Mucosa of descending colon (tissue), 3 donors: ENCODE data around the gene DOK5. TPM values are rescaled to one million over a fixed set of nuclear protein-coding genes. Genes with fewer than 3 reads are reported as not detected.

Experiments used
- ATAC-seq: fragments of 200-7000 bp; cut with Tn5 transposase; one replicate; pipeline ENCODE4 v1.9.1; 2020; ENCODE audit warnings: mild to moderate bottlenecking, moderate library complexity
- DNase-seq, 3 donors: peaks; one replicate each; pipeline ENCODE4 v3.0.0-alpha.2; 2020
- H3K36me3 ChIP-seq: fragments of 200-600 bp; one replicate; pipeline ENCODE4 v1.8.0; 2021; ENCODE audit warnings: low read depth, mild to moderate bottlenecking
- H3K4me1 ChIP-seq: fragments of 200-600 bp; one replicate; pipeline ENCODE4 v1.8.0; 2021; ENCODE audit warnings: low read depth, mild to moderate bottlenecking
- H3K4me3 ChIP-seq: fragments of 200-600 bp; one replicate; pipeline ENCODE4 v1.8.0; 2021; ENCODE audit warnings: mild to moderate bottlenecking
- H3K9me3 ChIP-seq: fragments of 200-600 bp; one replicate; pipeline ENCODE4 v1.8.0; 2021; ENCODE audit warnings: mild to moderate bottlenecking
- CTCF ChIP-seq: fragments of 200-600 bp; IDR thresholded peaks from one replicate; pipeline ENCODE4 v1.8.0; 2022; ENCODE audit warnings: antibody characterized with exemption, mild to moderate bottlenecking
- intact Hi-C, 2 donors: fragments of 100-400 bp; cut with DNase I in 1 of 2; cut with micrococcal nuclease in 1 of 2; formaldehyde crosslinking; loops; one replicate each; pipeline versions ENCODE4 v1.11.0 to v1.11.1; 2022; cut with DNase I, micrococcal nuclease
- total RNA-seq, 3 donors: library from RNA; stranded (reverse); fragmentation: NEBNext Ultra II Directional in 2 of 3; extraction: Animal tissue kit (Norgen Biotek cat#: 25700) in 2 of 3; gene quantifications; one replicate each; pipeline versions ENCODE4 v1.2.1 to v1.2.4, GENCODE V29; 2021 to 2023
- donor health status: DM: no; HTN: no; CAD: no; lungs with moderate emphysema.
- donor health status: DM: no; HTN: no; CAD: no.
- donor health status: DM: no; HTN: yes; CAD: no.

The DOK5 gene
- total RNA-seq, 3 donors from 2014 or later: 0.29 to 2.3 (median 0.67) TPM

DNA sequence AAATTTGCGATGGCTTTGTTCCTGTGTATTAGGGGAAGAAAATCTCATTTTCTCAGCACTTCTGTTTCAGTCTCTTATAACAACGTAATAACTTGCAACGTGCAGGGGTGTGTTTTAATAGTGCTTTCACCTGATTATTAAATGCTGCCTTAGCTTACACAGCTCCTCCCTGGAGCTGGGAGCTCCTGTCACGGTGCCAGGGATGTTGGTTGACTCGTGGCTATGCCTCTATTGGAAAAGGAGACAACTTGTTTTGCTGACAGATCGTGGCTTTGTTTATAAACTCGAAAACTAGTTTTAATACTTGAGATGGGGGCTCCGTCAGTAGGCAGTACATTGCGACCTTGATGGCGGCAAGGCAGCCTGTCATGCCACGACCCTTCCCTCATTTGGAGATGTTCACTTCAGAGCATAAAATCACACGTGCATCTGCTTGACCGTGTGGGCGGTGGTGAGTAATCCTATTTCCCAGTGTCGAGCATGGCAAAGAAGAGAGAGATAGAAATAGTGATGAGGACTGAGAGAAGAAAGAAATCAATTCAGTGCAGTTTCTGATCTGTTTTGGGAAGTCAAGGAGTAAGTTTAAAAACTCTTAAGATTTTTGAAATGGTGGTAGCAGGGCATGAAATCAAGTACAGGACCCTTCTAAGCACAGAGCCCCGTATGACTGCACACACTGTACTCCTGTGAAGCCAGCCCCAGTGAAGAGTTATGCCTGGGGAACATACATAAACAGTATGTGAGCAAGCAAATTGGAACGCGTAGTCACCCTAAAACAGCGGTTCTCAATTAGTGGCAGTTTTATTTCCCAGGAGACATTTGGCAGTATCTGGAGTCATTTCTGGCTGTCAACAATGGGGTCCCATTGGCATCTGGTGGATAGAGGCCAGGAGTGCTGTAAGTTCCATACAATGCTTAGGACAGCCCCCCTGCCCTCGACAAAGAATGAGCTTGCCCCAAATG is 147.2 kb downstream of the DOK5 start:
- Histone ChIP-seq H3K4me3 (no peak overlapping the region), H3K4me1 (no peaks in the 10 kb centered on the region), H3K36me3 (no peaks in the 10 kb centered on the region), H3K9me3 (no peaks in the 10 kb centered on the region)
- ATAC-seq (no peak), DNase-seq (no peak)
- intact Hi-C loops: no loop called here
- no peak for TF ChIP-seq CTCF

DNA sequence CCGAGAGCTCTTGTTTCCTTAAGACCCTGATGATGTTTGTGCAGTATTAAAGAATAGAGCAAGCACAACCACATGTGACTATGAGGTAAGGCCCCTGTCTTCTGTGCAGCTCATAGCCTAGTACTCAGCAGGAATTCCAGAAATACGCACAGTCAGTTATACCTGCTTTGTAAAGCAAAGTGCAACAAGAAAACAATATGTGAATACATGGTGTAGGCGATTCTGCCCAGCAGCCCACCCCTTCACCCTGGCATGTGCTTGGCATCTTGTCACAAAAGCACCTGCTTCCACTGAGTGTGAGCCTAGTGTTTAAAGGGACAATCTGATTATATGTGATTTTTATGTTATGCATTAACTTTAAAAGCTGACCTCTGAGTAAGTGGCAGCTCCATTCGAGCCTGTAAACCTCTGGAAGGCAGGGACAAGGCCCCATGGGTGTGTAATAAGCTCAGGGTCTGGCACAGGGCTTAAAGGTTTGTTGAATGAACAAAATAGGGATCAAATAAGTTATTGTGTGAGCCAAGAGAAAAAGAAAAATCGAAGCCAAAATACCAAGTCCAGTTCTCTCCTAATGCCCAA is 148.7 kb downstream of the DOK5 start:
- ATAC-seq (peak; percentile 49), DNase-seq (no peak)
- Histone ChIP-seq H3K4me3 (no peak overlapping the region), H3K9me3 (no peaks in the 10 kb centered on the region), H3K4me1 (no peaks in the 10 kb centered on the region), H3K36me3 (no peaks in the 10 kb centered on the region)
- intact Hi-C loops: no loop called here
- TF ChIP-seq CTCF: no peak

DNA sequence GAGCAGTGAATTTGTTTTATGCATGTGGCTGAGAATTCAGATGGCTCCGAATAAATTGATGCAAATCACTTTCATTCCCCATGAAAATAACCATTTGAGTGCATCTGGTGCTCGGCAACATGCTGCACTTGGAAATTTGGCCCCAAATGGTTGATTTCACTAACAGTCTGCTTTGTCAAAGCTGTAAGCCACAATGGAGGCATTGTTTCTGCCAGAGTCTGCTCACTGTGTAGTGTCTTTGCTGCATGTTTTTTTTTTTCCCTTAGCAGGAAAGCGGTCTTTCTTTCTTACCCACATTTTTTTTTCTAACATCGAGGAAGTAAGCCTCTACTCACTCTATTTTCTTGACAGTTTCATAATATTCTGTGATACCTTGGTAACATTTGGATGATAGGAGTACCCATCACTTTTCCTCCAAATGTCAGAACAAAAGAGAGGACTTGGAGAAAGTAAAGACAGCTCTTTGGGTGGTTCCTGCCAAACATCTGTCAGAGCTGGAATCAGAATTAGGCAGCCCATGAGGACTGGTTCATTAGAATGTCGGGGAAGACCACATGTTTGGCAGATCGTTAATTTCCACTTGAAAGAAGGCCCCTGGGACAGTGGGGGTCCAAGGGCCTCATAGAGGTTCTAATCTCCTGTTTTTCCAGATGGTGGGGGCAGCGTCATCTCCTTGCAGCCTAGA is 149.5 kb downstream of the DOK5 start:
- ATAC-seq: no peak
- TF ChIP-seq CTCF: no peak

GRCh38 chr20:54625497-54625896 is 150.1 kb downstream of the DOK5 start:
- no peak for ATAC-seq

More for the DNA sequence above, 149.5 kb downstream of the DOK5 start:
- H3K4me3 ChIP-seq: no peak overlapping the region
- H3K4me1 ChIP-seq: no peaks in the 10 kb centered on the region
- H3K36me3 ChIP-seq: no peaks in the 10 kb centered on the region
- no peak for DNase-seq
- intact Hi-C loops: no loop called here
- H3K9me3 ChIP-seq: no peaks in the 10 kb centered on the region

More at GRCh38 chr20:54625497-54625896, 150.1 kb downstream of the DOK5 start:
- no peaks in the 10 kb centered on the region for H3K36me3 ChIP-seq
- H3K4me1 ChIP-seq: no peaks in the 10 kb centered on the region
- peak in 1 of 3 donors; percentile 15 for DNase-seq
- H3K4me3 ChIP-seq: no peak overlapping the region
- TF ChIP-seq CTCF: no peak
- intact Hi-C loops: no loop called here
- no peaks in the 10 kb centered on the region for H3K9me3 ChIP-seq
